H1 (cell line): ENCODE data around the gene ZNF273. TPM values are rescaled to one million over a fixed set of nuclear protein-coding genes. Genes with fewer than 3 reads are reported as not detected.

ENCODE experiments used
- CTCF ChIA-PET: fragments of 300-600 bp; sonication (Branson Sonifier 250); formaldehyde crosslinking; loops from one replicate; lab custom pipeline; 2021; ENCODE audit not compliant: partially characterized antibody; lab: Charles Lee
- POLR2A ChIA-PET: fragments of 300-600 bp; sonication (Branson Sonifier 250); formaldehyde crosslinking; loops from one replicate; lab custom pipeline; 2021; ENCODE audit warnings: inconsistent platforms; ENCODE audit not compliant: partially characterized antibody; lab: Charles Lee
- DNase-seq, 2 experiments: peaks; one replicate each; pipeline versions ENCODE4 v3.0.0 to v3.0.0-alpha.2; 2010 to 2022; ENCODE audit warnings: low spot score in 2 of 2, low read depth in 1 of 2, mixed read lengths in 1 of 2
- FAIRE-seq: peaks from 2 replicates; lab custom pipeline; 2011; peaks lifted over from hg19 to GRCh38; lab: Jason Lieb, UNC
- H2AFZ ChIP-seq: 2 replicates; pipeline ENCODE4 v1.8.1; 2012; ENCODE audit warnings: low read length, inconsistent platforms
- H2AK5ac ChIP-seq: 2 replicates; pipeline ENCODE4 v1.6.1; 2013; ENCODE audit warnings: low read depth, low read length
- H2BK120ac ChIP-seq: replicated peaks from 2 replicates; pipeline ENCODE3; 2013; ENCODE audit warnings: low read depth, low read length, inconsistent platforms
- H2BK12ac ChIP-seq: 2 replicates; pipeline ENCODE4 v1.6.1; 2013; ENCODE audit warnings: low read depth, low read length
- H2BK15ac ChIP-seq: 2 replicates; pipeline ENCODE4 v1.6.1; 2013; ENCODE audit warnings: low read length
- H2BK20ac ChIP-seq: 2 replicates; pipeline ENCODE4 v1.6.1; 2013; ENCODE audit warnings: low read length
- H2BK5ac ChIP-seq: 2 replicates; pipeline ENCODE4 v1.6.1; 2013; ENCODE audit warnings: low read depth, low read length
- H3K14ac ChIP-seq: 2 replicates; pipeline ENCODE4 v1.6.1; 2013; ENCODE audit warnings: inconsistent platforms; ENCODE audit not compliant: insufficient read length
- H3K18ac ChIP-seq: 2 replicates; pipeline ENCODE4 v1.6.1; 2013; ENCODE audit warnings: low read length; ENCODE audit errors: extremely low read depth
- H3K23ac ChIP-seq: 2 replicates; pipeline ENCODE4 v1.6.1; 2013; ENCODE audit warnings: inconsistent platforms; ENCODE audit not compliant: insufficient read length
- H3K23me2 ChIP-seq: 2 replicates; pipeline ENCODE4 v1.6.1; 2013; ENCODE audit warnings: low read depth, low read length
- H3K27ac ChIP-seq: 2 replicates; pipeline ENCODE4 v1.6.1; 2011; ENCODE audit warnings: low read depth, low read length, inconsistent platforms
- H3K27me3 ChIP-seq, 4 experiments: replicated peaks in 1 of 4; 1 replicate in 1 of 4; 2 replicates in 3 of 4; pipeline versions ENCODE4 v1.6.1 to v1.8.1; 2011 to 2013; ENCODE audit warnings: low read length in 3 of 4, mild to moderate bottlenecking in 3 of 4, inconsistent platforms in 2 of 4, mixed read lengths in 2 of 4, moderate library complexity in 1 of 4; ENCODE audit not compliant: control insufficient read depth in 3 of 4, insufficient read depth in 3 of 4; ENCODE audit errors: extremely low read depth in 1 of 4
- H3K36me3 ChIP-seq, 4 experiments: 2 replicates each; pipeline versions ENCODE4 v1.6.1 to v1.8.1; 2011 to 2013; ENCODE audit warnings: mild to moderate bottlenecking in 4 of 4, low read length in 3 of 4, moderate library complexity in 2 of 4, control low read depth in 1 of 4, inconsistent platforms in 1 of 4; ENCODE audit not compliant: insufficient read depth in 4 of 4, control insufficient read depth in 2 of 4
- H3K4ac ChIP-seq: replicated peaks from 2 replicates; pipeline ENCODE3; 2013; ENCODE audit warnings: low read length, low read depth, mixed read lengths, inconsistent platforms; ENCODE audit not compliant: insufficient read length
- H3K4me1 ChIP-seq, 4 experiments: replicated peaks in 1 of 4; 1 replicate in 1 of 4; 2 replicates in 3 of 4; pipeline versions ENCODE4 v1.6.1 to v1.8.1; 2011 to 2013; ENCODE audit warnings: low read length in 3 of 4, inconsistent platforms in 2 of 4, mixed read lengths in 1 of 4; ENCODE audit not compliant: insufficient read depth in 4 of 4, control insufficient read depth in 3 of 4
- H3K4me2 ChIP-seq, 2 experiments: 2 replicates each; pipeline versions ENCODE4 v1.6.1 to v1.8.1; 2011 to 2013; ENCODE audit warnings: low read depth in 2 of 2, low read length in 2 of 2, control low read depth in 1 of 2, inconsistent platforms in 1 of 2, mild to moderate bottlenecking in 1 of 2; ENCODE audit not compliant: insufficient read depth in 1 of 2
- H3K4me3 ChIP-seq, 4 experiments: fragments of 200-600, 300-600 bp in 1 of 4; sonication (generic), shearing (Covaris generic), sonication (Bioruptor Twin) in 1 of 4; 2 replicates each; pipeline versions ENCODE4 v1.5.1 to v1.8.1; 2011 to 2016; ENCODE audit warnings: low read length in 4 of 4, low read depth in 3 of 4, control low read depth in 2 of 4, inconsistent platforms in 2 of 4, mild to moderate bottlenecking in 2 of 4, mixed read lengths in 1 of 4, moderate library complexity in 1 of 4; ENCODE audit not compliant: insufficient read depth in 2 of 4; ENCODE audit errors: extremely low read depth in 1 of 4
- H3K56ac ChIP-seq: replicated peaks from 2 replicates; pipeline ENCODE3; 2013; ENCODE audit warnings: low read depth, mild to moderate bottlenecking, mixed read lengths, low read length, inconsistent platforms; ENCODE audit not compliant: insufficient read length
- H3K79me1 ChIP-seq: 2 replicates; pipeline ENCODE4 v1.6.1; 2013; ENCODE audit warnings: low read depth, low read length, control low read depth
- H3K79me2 ChIP-seq, 2 experiments: 2 replicates each; pipeline versions ENCODE4 v1.6.1 to v1.8.1; 2012 to 2013; ENCODE audit warnings: low read length in 2 of 2, mild to moderate bottlenecking in 2 of 2, inconsistent platforms in 1 of 2; ENCODE audit not compliant: insufficient read depth in 2 of 2, control insufficient read depth in 1 of 2
- H3K9ac ChIP-seq, 4 experiments: replicated peaks in 1 of 4; 1 replicate in 1 of 4; 2 replicates in 3 of 4; pipeline versions ENCODE4 v1.6.1 to v1.8.1; 2011 to 2013; ENCODE audit warnings: low read depth in 3 of 4, low read length in 3 of 4, control low read depth in 2 of 4, mild to moderate bottlenecking in 2 of 4, moderate library complexity in 2 of 4, inconsistent platforms in 1 of 4; ENCODE audit errors: extremely low read depth in 1 of 4
- H3K9me3 ChIP-seq, 2 experiments: 2 replicates each; pipeline versions ENCODE4 v1.6.1 to v1.8.1; 2012 to 2013; ENCODE audit warnings: mild to moderate bottlenecking in 2 of 2, moderate library complexity in 2 of 2, control low read depth in 1 of 2, inconsistent platforms in 1 of 2, low read depth in 1 of 2, low read length in 1 of 2, mixed read lengths in 1 of 2; ENCODE audit not compliant: insufficient read depth in 2 of 2
- H4K20me1 ChIP-seq, 2 experiments: replicated peaks in 1 of 2; 2 replicates each; pipeline versions ENCODE3 to v1.8.1; 2011 to 2013; ENCODE audit warnings: inconsistent platforms in 2 of 2, low read length in 2 of 2, mild to moderate bottlenecking in 1 of 2; ENCODE audit not compliant: insufficient read depth in 2 of 2, control insufficient read depth in 1 of 2
- H4K5ac ChIP-seq: 2 replicates; pipeline ENCODE4 v1.6.1; 2013; ENCODE audit warnings: low read length, low read depth, mixed read lengths, inconsistent platforms; ENCODE audit not compliant: insufficient read length
- H4K8ac ChIP-seq: 2 replicates; pipeline ENCODE4 v1.8.0; 2013; ENCODE audit warnings: mild to moderate bottlenecking, moderate library complexity, low read length, inconsistent platforms; ENCODE audit not compliant: insufficient read depth; ENCODE audit errors: extremely low read depth
- H4K91ac ChIP-seq: replicated peaks from 2 replicates; pipeline ENCODE3; 2013; ENCODE audit warnings: low read length, mixed read lengths, inconsistent platforms; ENCODE audit not compliant: insufficient read length
- SUZ12 ChIP-seq: fragments of 200-600 bp; sonication (generic); IDR thresholded peaks from 2 replicates; pipeline ENCODE4 v1.6.1; 2012; ENCODE audit warnings: mild to moderate bottlenecking, inconsistent platforms, low read length, moderate library complexity, mixed read lengths
- WGBS, 2 experiments: shearing (Covaris generic) in 1 of 2; methylation state at CpG; one replicate each; pipeline versions ENCODE4 v1.1.6 to v1.1.7; 2013 to 2015; ENCODE audit warnings: low lambda C conversion rate in 2 of 2, mixed read lengths in 2 of 2, inconsistent platforms in 1 of 2, low coverage in 1 of 2, missing lambda C conversion rate in 1 of 2; ENCODE audit not compliant: insufficient replicate concordance in 2 of 2, insufficient coverage in 1 of 2, insufficient read length in 1 of 2; ENCODE audit errors: extremely low coverage in 1 of 2, missing lambda C conversion rate in 1 of 2; 5-methylcytosine and 5-hydroxymethylcytosine counted together
- polyA plus RNA-seq, 7 experiments: library from polyadenylated mRNA; depleted of rRNA in 3 of 7; stranded (reverse) in 5 of 7; unstranded in 2 of 7; fragments of >200 nt in 5 of 7; fragments of 200-250 nt in 2 of 7; gene quantifications; 1 replicate in 5 of 7; 2 replicates in 1 of 7; 4 replicates in 1 of 7; pipeline versions ENCODE4 v1.2.1 to v1.2.3, GENCODE V29; 2011 to 2013; ENCODE audit warnings: missing spikeins in 2 of 7, mixed read lengths in 2 of 7
- total RNA-seq: library from RNA; stranded (reverse); fragmentation: NEBNext Ultra II Directional; extraction: Animal tissue kit (Norgen Biotek cat#: 25700); gene quantifications from 2 replicates; pipeline ENCODE4 v1.2.1, GENCODE V29; 2021

Gene ZNF273
- total and polyA plus RNA-seq, 2 of the 8 experiments (the other 6 are each of a cell fraction or from before 2014, with no cell fraction given): 6.2 to 23.2 TPM

DNA sequence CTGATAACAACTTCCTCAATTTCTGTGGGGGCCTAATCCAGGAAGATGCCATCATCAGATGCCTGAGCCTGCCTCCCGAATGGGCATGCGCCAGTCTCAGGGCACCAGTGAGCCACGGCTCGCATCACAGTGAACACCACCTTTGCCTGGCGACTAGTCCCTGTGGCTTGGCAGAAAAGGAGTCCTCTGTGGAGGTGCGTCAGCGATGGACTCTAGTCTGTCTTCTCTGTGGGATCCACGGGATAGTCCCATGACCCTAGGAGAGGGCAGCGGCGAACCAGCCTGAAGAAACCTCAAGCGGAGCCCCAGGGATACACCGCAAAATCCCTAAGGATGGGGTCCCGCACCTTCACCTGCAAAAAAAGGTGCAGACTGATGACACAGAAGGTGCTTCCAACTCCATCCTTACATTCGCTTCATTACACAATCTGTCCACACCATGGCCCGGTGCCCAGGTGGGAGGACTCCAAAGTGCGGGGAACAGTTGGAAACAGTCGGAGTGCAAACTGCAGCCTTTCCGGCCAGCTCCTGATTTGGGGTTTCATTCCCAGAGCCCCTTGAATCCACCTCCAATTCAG lies 35.1 kb upstream of the ZNF273 start:
- Histone ChIP-seq H3K4ac (no peak overlapping the region), H3K27ac (no peak overlapping the region), H3K23me2 (0 out of 2 replicates have a peak, but pooled peaks cover 1% of the 10 kb centered on the region), H3K14ac (no peak overlapping the region), H4K8ac (no peak overlapping the region), H4K5ac (no peak overlapping the region), H2BK5ac (no peak overlapping the region), H3K4me1 (no peaks in the 10 kb centered on the region), H2BK120ac (no peak overlapping the region), H2BK12ac (no peak overlapping the region), H3K36me3 (no peaks in the 10 kb centered on the region), H3K18ac (no peak overlapping the region), H2BK15ac (no peak overlapping the region), H2AFZ (no peak overlapping the region), H3K79me1 (no peaks in the 10 kb centered on the region; the same call in 1 of the 2 replicates), H2AK5ac (no peak overlapping the region), H3K4me3 (no peak overlapping the region), H4K20me1 (no peaks in the 10 kb centered on the region), H4K91ac (no peak overlapping the region), H2BK20ac (no peak overlapping the region), H3K56ac (no peak overlapping the region), H3K9ac (no peak overlapping the region), H3K23ac (no peak overlapping the region), H3K4me2 (no peak overlapping the region), H3K27me3 (no peaks in the 10 kb centered on the region; a peak in 1 of 7 replicates), H3K79me2 (no peaks in the 10 kb centered on the region), H3K9me3 (peaks cover 19 to 59% of the 10 kb centered on the region in 2 experiments; a peak in 3 of 4 replicates)
- ChIA-PET CTCF (interaction anchor here (2.2 kb wide), 1 partner anchor 18 kb away, joined by 6 read pairs; no protein-coding TSS in a partner anchor), POLR2A (interaction anchor here (0.5 kb wide), 1 partner anchor 82 kb away, joined by 3 read pairs; no protein-coding TSS in a partner anchor)
- DNase-seq (no peak), FAIRE-seq (no peak)
- 88% methylated on average over 18 of the region's 18 CpGs; no CpG with 5 or more reads in 1 of the 2 experiments for WGBS, 2 experiments
- TF ChIP-seq SUZ12: no peak
